GM08714 (cell line): ENCODE measurements around the gene PFN3.

Experiments used
- H3K4me3 ChIP-seq: fragments of 200-500 bp; sonication (Bioruptor generic); 2 replicates; pipeline ENCODE4 v1.5.1; 2014; ENCODE audit warnings: mild to moderate bottlenecking, low read length, inconsistent platforms
- ZNF274 ChIP-seq: IDR thresholded peaks from 2 replicates; pipeline ENCODE4 v1.6.1; 2012; ENCODE audit warnings: mild to moderate bottlenecking, low read depth, low read length

Gene PFN3

GRCh38 chr5:177351392-177352329 is 48.8 kb downstream of the PFN3 start, which contains the start of gene LMAN2:
TSS of gene LMAN2 (minus strand) at chr5:177351668. CDS start at chr5:177351647, 21 bp downstream.
- peak within 1 kb of the TSS; percentile 84 for H3K4me3 ChIP-seq
- TF ChIP-seq ZNF274, result no peak

- H3K4me3 ChIP-seq, result peak overlapping the region; percentile 84
- no peak for TF ChIP-seq ZNF274
Measured at GRCh38 chr5:177350776-177351391, 49.6 kb downstream of the PFN3 start.
